ENCODE data around the gene ART5.
"Not testable (repeated sequence)": the region's sequence is repeated elsewhere in the genome, so short reads cannot be mapped to it uniquely, and the experiment has no call there.

DNA sequence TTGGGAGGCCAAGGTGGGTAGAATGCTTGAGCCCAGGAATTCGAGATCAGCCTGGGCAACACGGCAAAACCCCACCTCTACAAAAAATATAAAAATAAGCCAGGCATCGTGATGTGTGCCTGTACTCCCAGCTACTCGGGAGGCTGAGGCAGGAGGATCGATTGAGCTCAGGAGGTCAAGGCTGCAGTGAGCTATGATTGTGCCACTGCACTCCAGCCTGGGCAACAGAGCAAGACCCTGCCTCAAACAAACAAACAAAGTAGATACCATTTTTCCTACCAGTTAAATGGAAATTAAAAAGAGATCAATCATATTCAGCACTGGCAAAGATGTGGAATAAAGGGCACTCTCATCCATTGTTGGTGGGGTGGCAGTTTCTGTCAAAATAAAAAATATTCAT lies 15.5 kb upstream of the ART5 start:
- TF ChIP-seq, protein P1, sequence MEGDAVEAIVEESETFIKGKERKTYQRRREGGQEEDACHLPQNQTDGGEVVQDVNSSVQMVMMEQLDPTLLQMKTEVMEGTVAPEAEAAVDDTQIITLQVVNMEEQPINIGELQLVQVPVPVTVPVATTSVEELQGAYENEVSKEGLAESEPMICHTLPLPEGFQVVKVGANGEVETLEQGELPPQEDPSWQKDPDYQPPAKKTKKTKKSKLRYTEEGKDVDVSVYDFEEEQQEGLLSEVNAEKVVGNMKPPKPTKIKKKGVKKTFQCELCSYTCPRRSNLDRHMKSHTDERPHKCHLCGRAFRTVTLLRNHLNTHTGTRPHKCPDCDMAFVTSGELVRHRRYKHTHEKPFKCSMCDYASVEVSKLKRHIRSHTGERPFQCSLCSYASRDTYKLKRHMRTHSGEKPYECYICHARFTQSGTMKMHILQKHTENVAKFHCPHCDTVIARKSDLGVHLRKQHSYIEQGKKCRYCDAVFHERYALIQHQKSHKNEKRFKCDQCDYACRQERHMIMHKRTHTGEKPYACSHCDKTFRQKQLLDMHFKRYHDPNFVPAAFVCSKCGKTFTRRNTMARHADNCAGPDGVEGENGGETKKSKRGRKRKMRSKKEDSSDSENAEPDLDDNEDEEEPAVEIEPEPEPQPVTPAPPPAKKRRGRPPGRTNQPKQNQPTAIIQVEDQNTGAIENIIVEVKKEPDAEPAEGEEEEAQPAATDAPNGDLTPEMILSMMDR (IDR thresholded peaks at IDR 0.05), result not testable (repeated sequence)
- TF ChIP-seq EP300 (IDR thresholded peaks at IDR 0.05), result not testable (repeated sequence)

All from upper lobe of left lung (tissue), 4 donors.